ENCODE data around the gene MAP10.
"Not testable (repeated sequence)": the region's sequence is repeated elsewhere in the genome, so short reads cannot be mapped to it uniquely, and the experiment has no call there.

Gene MAP10, protein sequence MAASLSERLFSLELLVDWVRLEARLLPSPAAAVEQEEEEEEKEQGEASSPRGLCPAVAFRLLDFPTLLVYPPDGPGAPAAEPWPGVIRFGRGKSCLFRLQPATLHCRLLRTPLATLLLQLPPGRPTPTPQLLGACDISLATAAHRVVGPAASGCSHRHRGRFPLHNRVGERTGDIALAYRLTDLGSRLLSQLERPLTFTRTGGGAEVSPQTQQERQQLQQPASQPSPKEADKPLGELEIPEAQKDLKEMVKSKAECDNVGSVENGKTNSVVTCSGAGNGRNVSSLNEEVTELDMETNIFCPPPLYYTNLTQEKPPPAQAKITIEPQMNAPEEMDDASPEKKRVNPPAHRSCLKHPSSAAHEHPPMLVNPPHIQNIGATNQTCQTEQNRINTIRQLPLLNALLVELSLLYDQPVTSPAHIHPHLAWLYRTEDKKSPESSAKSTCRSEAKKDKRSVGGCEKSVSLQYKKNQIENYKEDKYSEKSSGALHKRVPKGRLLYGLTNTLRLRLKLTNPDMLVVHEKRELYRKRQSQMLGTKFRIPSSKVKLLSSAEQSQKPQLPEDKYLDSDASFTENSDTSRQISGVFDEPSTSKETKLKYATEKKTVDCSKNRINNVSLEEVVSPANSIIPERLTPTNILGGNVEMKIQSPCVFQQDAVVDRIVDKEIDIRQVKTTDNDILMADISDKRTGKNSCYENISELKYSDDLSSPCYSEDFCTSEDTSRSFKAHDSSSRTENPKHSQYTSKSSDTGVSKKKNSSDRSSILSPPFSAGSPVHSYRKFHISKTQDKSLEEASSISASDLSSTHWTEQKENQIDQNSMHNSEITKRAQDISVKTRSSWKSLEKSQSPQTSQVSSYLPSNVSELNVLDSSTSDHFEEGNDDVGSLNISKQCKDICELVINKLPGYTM
- long read RNA-seq, donor 1, transcript MAP10-201 (1 exons, 3,516 nt), result major isoform, 12 of 12 reads
- long read RNA-seq, donor 1, partial matches to known transcripts, result 0 of 12 reads
- long read RNA-seq, donor 1, other reads (novel, unspliced or antisense), result 0 of 12 reads
- long read RNA-seq, donor 2, transcript MAP10-201 (1 exons, 3,516 nt), result major isoform, 6 of 6 reads
- long read RNA-seq, donor 2, partial matches to known transcripts, result 0 of 6 reads
- long read RNA-seq, donor 2, other reads (novel, unspliced or antisense), result 0 of 6 reads
- long read RNA-seq, donor 3, transcript MAP10-201 (1 exons, 3,516 nt), result major isoform, 5 of 5 reads
- long read RNA-seq, donor 3, partial matches to known transcripts, result 0 of 5 reads
- long read RNA-seq, donor 3, other reads (novel, unspliced or antisense), result 0 of 5 reads
- long read RNA-seq, donor 4, transcript MAP10-201 (1 exons, 3,516 nt), result major isoform, 17 of 17 reads
- long read RNA-seq, donor 4, partial matches to known transcripts, result 0 of 17 reads
- long read RNA-seq, donor 4, other reads (novel, unspliced or antisense), result 0 of 17 reads
- long read RNA-seq, donor 5, transcript MAP10-201 (1 exons, 3,516 nt), result major isoform, 8 of 8 reads
- long read RNA-seq, donor 5, partial matches to known transcripts, result 0 of 8 reads
- long read RNA-seq, donor 5, other reads (novel, unspliced or antisense), result 0 of 8 reads
- long read RNA-seq, donor 6, transcript MAP10-201 (1 exons, 3,516 nt), result major isoform, 11 of 11 reads
- long read RNA-seq, donor 6, partial matches to known transcripts, result 0 of 11 reads
- long read RNA-seq, donor 6, other reads (novel, unspliced or antisense), result 0 of 11 reads
- long read RNA-seq, donor 7, transcript MAP10-201 (1 exons, 3,516 nt), result major isoform, 13 of 13 reads
- long read RNA-seq, donor 7, partial matches to known transcripts, result 0 of 13 reads
- long read RNA-seq, donor 7, other reads (novel, unspliced or antisense), result 0 of 13 reads
- long read RNA-seq, donor 8, transcript MAP10-201 (1 exons, 3,516 nt), result major isoform, 10 of 10 reads
- long read RNA-seq, donor 8, partial matches to known transcripts, result 0 of 10 reads
- long read RNA-seq, donor 8, other reads (novel, unspliced or antisense), result 0 of 10 reads

DNA sequence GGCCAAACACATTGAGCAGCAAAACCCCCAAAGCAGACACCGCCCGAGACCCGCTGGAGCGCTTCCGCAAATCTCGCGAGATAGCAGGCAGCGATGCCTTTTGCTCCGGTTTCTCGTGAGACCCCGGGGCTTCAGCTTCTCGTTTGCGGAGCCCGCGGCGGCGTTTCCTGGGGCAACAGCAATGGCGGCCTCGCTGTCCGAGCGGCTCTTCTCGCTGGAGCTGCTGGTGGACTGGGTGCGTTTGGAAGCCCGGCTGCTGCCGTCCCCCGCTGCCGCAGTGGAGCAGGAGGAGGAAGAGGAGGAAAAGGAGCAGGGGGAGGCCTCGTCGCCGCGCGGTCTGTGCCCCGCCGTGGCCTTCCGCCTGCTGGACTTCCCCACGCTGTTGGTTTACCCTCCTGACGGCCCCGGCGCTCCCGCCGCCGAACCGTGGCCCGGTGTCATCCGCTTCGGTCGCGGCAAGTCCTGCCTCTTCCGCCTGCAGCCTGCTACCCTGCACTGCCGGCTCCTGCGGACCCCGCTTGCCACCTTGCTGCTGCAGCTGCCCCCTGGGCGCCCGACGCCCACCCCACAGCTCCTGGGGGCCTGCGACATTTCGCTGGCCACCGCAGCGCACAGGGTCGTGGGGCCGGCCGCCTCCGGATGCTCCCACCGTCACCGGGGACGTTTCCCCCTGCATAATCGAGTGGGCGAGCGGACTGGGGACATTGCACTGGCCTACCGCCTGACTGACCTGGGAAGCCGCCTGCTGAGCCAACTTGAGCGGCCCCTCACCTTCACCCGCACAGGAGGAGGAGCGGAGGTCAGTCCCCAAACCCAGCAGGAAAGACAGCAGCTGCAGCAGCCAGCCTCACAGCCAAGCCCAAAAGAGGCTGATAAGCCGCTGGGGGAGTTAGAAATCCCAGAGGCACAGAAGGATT lies at the start of gene MAP10:
MAP10 (plus strand) TSS at position 148 of the 917 bp plus-strand sequence; CDS start at position 182, 34 bp downstream.
- peak; percentile 96 for DNase-seq

- peak; percentile 45 for DNase-seq
Measured at GRCh38 chr1:232764458-232765251, 40.6 kb upstream of the MAP10 start.

GRCh38 chr1:232765542-232765941 lies 39.7 kb upstream of the MAP10 start:
- no peak for DNase-seq

- DNase-seq, result peak; percentile 25
Measured at GRCh38 chr1:232766241-232766890, 38.9 kb upstream of the MAP10 start.

DNA sequence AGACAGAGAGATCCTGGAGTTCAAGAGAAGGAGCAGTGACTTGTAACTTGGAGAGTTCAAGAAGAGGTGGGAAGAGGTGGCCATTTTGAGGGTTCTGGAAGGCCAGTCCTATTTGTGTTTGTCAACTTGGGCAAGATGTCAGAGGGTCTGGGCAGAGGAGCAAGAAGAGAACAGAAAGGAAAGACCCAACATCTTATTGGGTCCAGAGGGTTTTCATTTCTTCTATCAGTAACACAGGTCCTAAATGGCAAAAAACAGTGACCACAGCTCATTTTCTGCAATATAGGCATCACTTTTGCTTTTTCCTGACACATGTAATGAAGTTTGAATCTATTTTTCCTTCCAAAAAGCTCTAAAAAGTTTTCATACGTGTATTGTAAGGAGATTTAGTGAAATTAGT lies 38.3 kb upstream of the MAP10 start:
- no peak for DNase-seq

GRCh38 chr1:232767305-232768074 lies 37.7 kb upstream of the MAP10 start:
- DNase-seq, result peak; percentile 9

GRCh38 chr1:232768793-232769192 lies 36.4 kb upstream of the MAP10 start:
- DNase-seq, result no peak

DNA sequence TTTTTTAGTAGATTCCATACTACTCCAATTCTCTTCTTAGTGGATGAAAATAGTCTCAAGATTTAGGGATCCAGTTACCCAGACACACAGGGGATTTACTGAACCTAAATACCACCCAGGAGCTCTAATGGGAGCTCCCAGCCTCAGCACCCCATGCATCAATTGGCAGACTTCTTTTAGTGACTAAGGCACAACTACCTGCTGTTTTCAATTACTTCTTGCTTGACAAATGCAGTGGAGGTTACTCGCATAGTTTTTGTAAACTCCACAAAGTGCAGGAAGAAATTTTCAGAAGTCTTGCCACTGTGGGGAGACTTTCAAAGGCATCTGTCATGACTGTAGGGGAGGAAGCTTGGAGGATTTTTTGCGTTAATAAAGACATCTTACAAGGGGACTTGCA lies 35.5 kb upstream of the MAP10 start:
- no peak for DNase-seq

GRCh38 chr1:232773752-232774151 lies 31.5 kb upstream of the MAP10 start:
- DNase-seq, result no peak

DNA sequence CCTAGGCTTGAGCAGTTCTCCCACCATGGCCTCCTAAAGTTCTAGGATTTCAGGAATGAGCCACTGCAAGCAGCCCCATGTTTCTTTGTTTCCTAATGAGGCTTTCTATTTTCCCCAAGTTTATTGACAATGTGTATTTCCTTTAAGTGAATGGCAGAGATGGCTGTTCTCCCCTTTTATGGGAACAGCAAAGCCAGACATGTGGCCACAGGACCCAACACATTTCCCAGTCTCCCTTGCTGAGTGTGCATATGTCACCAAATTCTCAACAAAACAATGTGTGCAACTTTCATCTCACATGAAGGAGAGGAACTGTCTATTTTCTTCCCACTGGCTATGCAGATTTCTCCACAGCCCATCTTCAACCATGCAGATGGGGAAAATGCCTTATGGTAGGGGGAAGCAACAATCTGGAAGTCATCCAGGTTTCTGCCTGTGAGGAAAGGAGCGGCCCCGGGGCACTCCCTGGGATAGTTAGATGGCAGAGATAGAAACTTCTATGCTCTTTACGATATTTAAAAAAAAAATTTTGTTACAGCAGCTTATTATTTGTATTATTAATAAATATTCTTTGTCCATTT lies 28.6 kb upstream of the MAP10 start:
- DNase-seq, result no peak

- DNase-seq, result no peak
Measured at GRCh38 chr1:232780354-232780753, 24.9 kb upstream of the MAP10 start.

- DNase-seq, result no peak
Measured at GRCh38 chr1:232784794-232785193, 20.4 kb upstream of the MAP10 start.

GRCh38 chr1:232785630-232786029 lies 19.6 kb upstream of the MAP10 start:
- not testable (repeated sequence) for DNase-seq

DNA sequence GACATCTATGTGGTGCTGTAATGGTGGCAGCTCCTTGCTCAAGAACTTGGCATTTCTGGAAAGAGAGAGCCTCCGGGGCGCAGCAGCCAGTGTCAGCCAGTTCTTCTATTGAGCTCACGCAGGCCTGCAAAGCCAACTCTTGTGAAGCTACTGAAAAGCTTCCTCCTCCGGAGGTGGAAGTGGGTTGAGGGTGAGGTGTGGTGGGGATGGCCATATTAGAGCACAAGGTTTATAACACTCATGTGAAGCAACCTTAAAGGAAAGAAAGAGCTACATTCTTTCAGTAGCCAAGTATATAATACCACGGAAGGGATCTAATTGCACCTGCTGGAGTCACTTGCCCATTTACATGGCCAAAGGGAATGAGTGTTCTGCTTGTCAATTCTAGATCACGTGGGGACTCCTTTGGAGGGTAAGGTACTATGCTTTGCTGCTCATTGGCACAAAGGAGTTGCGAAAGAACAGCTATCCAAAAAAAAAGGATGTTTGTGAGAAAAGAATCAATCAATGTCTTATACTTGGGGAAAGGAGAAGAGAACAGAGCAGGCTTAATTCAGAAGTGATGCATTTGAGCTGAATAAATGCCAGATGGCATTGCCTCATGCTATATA lies 18.3 kb upstream of the MAP10 start:
- no peak for DNase-seq

DNA sequence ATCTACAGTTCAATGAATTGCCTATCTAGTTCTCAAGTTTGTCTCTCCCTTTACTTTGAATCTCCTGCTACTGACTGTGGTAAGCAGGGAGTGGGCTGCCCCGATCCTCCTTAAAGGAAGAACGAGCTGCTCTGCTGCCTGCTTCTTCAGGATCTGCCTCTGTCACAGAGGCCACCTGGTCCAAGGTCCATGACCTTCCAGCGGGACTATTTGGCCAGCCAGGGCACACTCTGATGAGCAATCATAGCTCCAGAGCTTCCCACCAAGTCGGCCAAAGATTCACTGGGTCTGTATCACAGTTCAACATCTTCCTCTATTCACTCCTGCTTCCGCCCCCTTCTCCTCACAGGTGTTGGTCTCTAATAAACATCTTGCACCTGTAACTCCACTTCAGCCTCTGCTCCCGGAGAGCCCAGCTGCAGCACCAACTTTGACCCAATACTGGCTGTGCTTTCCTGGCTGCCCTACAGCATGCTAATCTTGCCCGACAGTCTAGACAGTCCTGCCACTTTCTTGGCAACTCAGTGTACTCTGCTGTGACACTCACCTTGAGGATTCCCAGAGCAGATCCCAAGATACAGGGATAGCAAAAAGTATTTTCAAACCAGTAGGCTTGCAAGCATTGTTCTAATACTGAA lies 16.9 kb upstream of the MAP10 start:
- DNase-seq, result no peak

DNA sequence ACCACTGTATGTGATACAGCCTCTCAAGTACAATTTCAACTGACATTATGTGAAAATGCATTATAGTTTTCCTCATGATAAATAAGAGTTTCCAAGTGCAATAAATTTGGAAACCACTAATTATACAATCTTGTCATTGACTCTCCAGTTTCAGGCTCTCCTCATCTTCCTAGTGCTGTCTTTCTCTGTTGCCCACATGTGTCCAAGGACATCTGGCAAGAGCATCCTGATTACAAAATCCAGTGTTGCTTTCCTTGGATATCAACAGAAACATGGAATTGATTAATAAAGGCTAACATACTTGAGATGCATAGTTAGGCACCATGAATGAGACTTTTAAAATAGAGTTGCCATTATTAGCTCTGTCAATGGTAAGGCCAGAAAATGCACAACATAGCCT lies 15.6 kb upstream of the MAP10 start:
- no peak for DNase-seq

Data from right kidney (tissue), 9 donors.